ENCODE results near the gene HTR2B.

The HTR2B gene

DNA sequence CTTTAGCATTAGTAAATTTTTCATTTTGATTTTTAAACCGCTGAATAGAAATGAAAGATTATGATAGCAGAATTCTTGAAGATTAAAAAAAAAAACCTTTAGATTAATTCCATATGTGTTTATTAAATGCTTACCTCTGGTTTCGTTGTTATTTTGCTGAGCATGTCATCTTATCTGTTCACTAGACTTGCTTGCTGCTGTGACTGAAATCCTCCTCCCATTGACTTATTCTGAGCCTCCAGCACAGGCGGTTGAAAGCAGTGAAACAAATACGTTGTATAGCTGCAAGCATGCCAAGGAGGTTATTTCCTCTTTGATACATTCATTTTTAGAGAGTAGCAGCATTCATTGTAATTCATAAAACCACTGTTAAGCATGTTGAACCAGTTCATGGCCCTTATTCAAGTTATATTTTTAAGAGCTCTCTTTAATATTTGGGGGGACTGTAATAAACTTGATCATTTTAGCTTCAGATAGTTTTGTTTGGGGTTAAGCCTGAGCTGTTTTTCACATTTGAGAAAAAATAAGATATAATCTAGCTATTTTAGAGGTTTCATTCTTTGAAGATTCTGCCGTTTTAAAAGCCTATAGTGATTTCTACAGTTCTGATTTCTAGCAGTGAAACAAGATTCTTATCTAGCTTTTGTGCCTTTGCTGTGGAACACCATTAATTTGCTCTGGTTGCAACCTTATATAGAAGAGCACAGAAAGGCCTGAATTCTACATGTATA, at the start of gene HTR2B:
HTR2B (minus strand) TSS at position 205 of the 731 bp plus-strand sequence. CDS start 1,278 bp downstream, outside the sequence.
- peak; percentile 16 for DNase-seq (ENCODE audit: extremely low read depth, insufficient read length)
- H3K27me3 ChIP-seq (replicated peaks; ENCODE audit: control insufficient read depth, insufficient read depth, low read length) = no peaks in the 10 kb centered on the region
- H3K36me3 ChIP-seq (ENCODE audit: control insufficient read depth, insufficient read depth, low read length) = no peaks in the 10 kb centered on the region
- no peak within 1 kb of the TSS for H3K4me3 ChIP-seq (replicated peaks; ENCODE audit: low read depth, low read length)
- TF ChIP-seq, protein P1, sequence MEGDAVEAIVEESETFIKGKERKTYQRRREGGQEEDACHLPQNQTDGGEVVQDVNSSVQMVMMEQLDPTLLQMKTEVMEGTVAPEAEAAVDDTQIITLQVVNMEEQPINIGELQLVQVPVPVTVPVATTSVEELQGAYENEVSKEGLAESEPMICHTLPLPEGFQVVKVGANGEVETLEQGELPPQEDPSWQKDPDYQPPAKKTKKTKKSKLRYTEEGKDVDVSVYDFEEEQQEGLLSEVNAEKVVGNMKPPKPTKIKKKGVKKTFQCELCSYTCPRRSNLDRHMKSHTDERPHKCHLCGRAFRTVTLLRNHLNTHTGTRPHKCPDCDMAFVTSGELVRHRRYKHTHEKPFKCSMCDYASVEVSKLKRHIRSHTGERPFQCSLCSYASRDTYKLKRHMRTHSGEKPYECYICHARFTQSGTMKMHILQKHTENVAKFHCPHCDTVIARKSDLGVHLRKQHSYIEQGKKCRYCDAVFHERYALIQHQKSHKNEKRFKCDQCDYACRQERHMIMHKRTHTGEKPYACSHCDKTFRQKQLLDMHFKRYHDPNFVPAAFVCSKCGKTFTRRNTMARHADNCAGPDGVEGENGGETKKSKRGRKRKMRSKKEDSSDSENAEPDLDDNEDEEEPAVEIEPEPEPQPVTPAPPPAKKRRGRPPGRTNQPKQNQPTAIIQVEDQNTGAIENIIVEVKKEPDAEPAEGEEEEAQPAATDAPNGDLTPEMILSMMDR (IDR thresholded peaks at IDR 0.05; ENCODE audit: insufficient read depth, low read length, poor library complexity, severe bottlenecking) = no peak

DNA sequence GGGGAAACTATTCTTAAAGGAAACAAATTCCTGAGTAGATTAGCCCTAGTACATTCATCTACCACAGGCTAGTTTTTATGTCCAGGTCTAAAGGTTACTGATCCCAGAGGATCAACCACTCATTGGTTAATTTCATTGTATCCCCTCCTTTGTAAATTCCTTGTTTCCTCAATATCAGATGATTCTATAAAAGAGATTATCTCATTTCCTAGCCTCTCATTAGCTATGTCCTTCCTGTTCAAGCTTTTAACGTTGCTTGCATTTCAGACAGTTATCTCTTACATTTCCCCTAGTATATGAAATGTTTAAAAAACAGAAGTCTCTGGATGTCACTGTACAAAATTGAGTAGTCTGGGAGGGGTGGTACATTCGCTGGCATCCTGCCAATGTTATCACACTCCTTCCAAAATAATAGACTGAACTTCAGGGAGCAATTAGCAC, 49.4 kb upstream of the HTR2B start:
- TF ChIP-seq, protein P1 (IDR thresholded peaks at IDR 0.05; ENCODE audit: insufficient read depth, low read length, poor library complexity, severe bottlenecking) = no peak
- H3K36me3 ChIP-seq (ENCODE audit: control insufficient read depth, insufficient read depth, low read length) = peaks cover 1% of the 10 kb centered on the region
- no peaks in the 10 kb centered on the region for H3K27me3 ChIP-seq (replicated peaks; ENCODE audit: control insufficient read depth, insufficient read depth, low read length)
- H3K4me3 ChIP-seq (replicated peaks; ENCODE audit: low read depth, low read length) = no peak overlapping the region
- DNase-seq (ENCODE audit: extremely low read depth, insufficient read length) = no peak

- DNase-seq (ENCODE audit: extremely low read depth, insufficient read length) = no peak
- TF ChIP-seq, protein P1 (IDR thresholded peaks at IDR 0.05; ENCODE audit: insufficient read depth, low read length, poor library complexity, severe bottlenecking) = no peak
- Histone ChIP-seq H3K27me3 (replicated peaks; ENCODE audit: control insufficient read depth, insufficient read depth, low read length) (no peaks in the 10 kb centered on the region), H3K4me3 (replicated peaks; ENCODE audit: low read depth, low read length) (no peak overlapping the region), H3K36me3 (ENCODE audit: control insufficient read depth, insufficient read depth, low read length) (peaks cover 3% of the 10 kb centered on the region)
Measured at GRCh38 chr2:231172025-231172424, 47.2 kb upstream of the HTR2B start.

- TF ChIP-seq, protein P1 (IDR thresholded peaks at IDR 0.05; ENCODE audit: insufficient read depth, low read length, poor library complexity, severe bottlenecking) = no peak
- Histone ChIP-seq H3K4me3 (replicated peaks; ENCODE audit: low read depth, low read length) (no peak overlapping the region), H3K36me3 (ENCODE audit: control insufficient read depth, insufficient read depth, low read length) (peaks cover 4% of the 10 kb centered on the region), H3K27me3 (replicated peaks; ENCODE audit: control insufficient read depth, insufficient read depth, low read length) (no peaks in the 10 kb centered on the region)
- no peak for DNase-seq (ENCODE audit: extremely low read depth, insufficient read length)
Measured at GRCh38 chr2:231170055-231170454, 45.2 kb upstream of the HTR2B start.

GRCh38 chr2:231169488-231169887, 44.6 kb upstream of the HTR2B start:
- no peak for DNase-seq (ENCODE audit: extremely low read depth, insufficient read length)
- TF ChIP-seq, protein P1 (IDR thresholded peaks at IDR 0.05; ENCODE audit: insufficient read depth, low read length, poor library complexity, severe bottlenecking) = no peak
- Histone ChIP-seq H3K4me3 (replicated peaks; ENCODE audit: low read depth, low read length) (no peak overlapping the region), H3K36me3 (ENCODE audit: control insufficient read depth, insufficient read depth, low read length) (peaks cover 4% of the 10 kb centered on the region), H3K27me3 (replicated peaks; ENCODE audit: control insufficient read depth, insufficient read depth, low read length) (no peaks in the 10 kb centered on the region)
